Gastrocnemius medialis (tissue), 4 donors: ENCODE data around the gene STYK1.

ENCODE experiments used
- CTCF ChIP-seq, 5 experiments: fragments of 450-650 bp in 3 of 5; fragments of 200-600 bp in 2 of 5; sonication (generic) in 2 of 5; IDR thresholded peaks in 4 of 5; conservative IDR thresholded peaks in 1 of 5; 1 replicate in 4 of 5; 2 replicates in 1 of 5; pipeline ENCODE4 v1.5.1; 2016 to 2019; ENCODE audit warnings: antibody characterized with exemption in 5 of 5, mild to moderate bottlenecking in 3 of 5, moderate library complexity in 3 of 5
- POLR2A ChIP-seq, 2 donors: fragments of 450-650 bp; IDR thresholded peaks; one replicate each; pipeline ENCODE4 v1.6.1; 2017; ENCODE audit warnings: antibody characterized with exemption in 2 of 2, mild to moderate bottlenecking in 2 of 2, moderate library complexity in 2 of 2

GRCh38 chr12:10638728-10639127, 35.1 kb downstream of the STYK1 start:
- no peak for TF ChIP-seq CTCF (IDR thresholded peaks at IDR 0.05 in 4 of 5, conservative IDR thresholded peaks at IDR 0.05 in 1 of 5)
- TF ChIP-seq POLR2A (IDR thresholded peaks at IDR 0.05) = no peak
